ENCODE data around the gene ZNF292.
"Not testable (repeated sequence)": the region's sequence is repeated elsewhere in the genome, so short reads cannot be mapped to it uniquely, and the experiment has no call there.

The ZNF292 gene

DNA sequence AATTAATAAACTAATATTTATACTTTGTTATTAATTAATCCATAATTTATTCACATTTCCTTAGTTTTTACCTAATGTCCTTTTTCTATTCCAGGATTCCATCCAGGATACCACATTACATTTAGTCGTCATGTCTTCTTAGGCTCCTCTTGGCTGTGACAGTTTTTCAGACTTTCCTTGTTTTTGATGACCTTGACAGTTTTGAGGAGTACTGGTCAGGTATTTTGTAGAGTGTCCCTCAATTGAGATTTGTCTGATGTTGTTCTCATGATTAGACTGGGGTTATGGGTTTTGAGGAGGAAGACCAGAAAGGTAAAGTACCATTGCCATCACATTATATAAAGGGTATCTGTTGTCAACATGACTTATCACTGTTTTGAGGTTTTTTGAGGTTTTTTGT lies 67.3 kb downstream of the ZNF292 start:
- DNase-seq = no peak

DNA sequence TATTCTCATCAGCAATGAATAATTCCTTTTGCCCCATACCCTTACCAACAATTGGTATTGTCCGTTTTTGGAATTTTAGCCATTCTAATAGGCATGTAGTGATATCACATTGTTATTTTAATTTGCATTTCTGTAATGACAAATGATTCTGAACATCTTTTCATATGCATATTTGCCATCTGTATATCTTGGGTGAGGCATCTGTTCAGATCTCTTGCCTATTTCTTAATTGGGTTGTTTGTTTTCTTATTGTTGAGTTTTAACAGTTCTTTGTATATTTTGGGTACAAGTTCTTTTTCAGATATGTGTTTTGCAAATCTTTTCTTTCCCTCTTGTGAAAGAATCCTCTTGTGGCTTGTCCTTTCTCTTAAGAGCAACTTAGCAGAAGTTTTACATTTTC lies 69.6 kb downstream of the ZNF292 start:
- DNase-seq = no peak

DNA sequence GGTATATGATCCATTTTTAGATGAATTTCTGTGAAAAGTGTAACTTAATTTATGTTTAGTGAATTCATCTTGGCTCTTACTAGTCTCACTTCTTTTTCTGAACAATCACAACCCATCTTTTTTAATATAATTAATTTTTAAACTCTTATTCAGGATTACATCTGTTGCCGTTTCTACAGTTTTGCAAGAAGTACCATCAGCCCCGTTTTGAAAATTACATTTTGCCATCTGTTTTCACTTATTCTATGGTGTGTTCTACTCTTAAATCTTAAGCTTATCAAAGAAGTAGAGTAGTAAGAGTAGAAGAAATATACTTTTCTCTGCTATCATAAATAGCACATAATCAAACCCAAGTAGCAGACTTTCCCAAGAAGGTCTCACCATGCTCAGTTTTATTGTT lies 70.1 kb downstream of the ZNF292 start:
- no peak for DNase-seq

DNA sequence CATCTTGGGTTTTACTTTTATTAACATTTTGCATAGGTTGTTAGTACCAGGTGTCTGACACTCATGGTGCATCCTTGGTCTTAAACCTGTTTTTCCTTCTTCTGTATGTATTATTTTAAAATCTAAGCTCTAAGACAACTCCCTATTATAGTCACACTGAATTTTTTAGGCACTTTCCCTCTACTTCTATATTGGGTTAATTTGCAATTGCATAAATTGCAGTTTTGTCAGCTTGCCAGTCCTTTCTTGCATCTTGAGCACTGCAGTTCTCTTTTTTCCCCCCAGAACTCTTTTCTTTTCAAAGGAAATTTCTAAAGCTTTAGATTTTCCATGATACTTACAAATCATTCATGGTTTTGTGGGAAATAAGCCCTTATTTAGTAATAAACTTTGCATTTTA lies 70.6 kb downstream of the ZNF292 start:
- DNase-seq = no peak

- DNase-seq = no peak
Measured at GRCh38 chr6:87230801-87231200, 75.4 kb downstream of the ZNF292 start.

- DNase-seq = no peak
Measured at GRCh38 chr6:87237804-87238203, 82.4 kb downstream of the ZNF292 start.

DNA sequence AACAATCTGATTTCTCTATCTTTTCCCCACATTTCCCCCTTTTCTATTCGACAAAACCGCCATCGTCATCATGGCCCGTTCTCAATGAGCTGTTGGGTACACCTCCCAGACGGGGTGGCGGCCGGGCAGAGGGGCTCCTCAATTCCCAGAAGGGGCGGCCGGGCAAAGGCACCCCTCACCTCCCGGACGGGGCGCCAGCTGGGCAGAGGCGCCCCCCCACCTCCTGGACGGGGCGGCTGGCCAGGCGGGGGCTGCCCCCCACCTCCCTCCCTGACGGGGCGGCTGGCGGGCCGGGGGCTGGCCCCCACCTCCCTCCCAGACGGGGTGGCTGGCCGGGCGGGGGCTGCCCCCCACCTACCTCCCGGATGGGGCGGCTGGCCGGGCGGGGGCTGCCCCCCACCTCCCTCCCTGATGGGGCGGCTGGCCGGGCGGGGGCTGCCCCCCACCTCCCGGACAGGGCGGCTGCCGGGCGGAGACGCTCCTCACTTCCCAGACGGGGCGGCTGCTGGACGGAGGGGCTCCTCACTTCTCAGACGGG lies 83.8 kb downstream of the ZNF292 start:
- not testable (repeated sequence) for DNase-seq

- no peak for DNase-seq
Measured at GRCh38 chr6:87241304-87241703, 85.9 kb downstream of the ZNF292 start.

GRCh38 chr6:87242311-87242710 lies 86.9 kb downstream of the ZNF292 start:
- DNase-seq = no peak

- no peak for DNase-seq
Measured at GRCh38 chr6:87243812-87244211, 88.4 kb downstream of the ZNF292 start.

- no peak for DNase-seq
Measured at GRCh38 chr6:87244380-87244779, 89.0 kb downstream of the ZNF292 start.

DNA sequence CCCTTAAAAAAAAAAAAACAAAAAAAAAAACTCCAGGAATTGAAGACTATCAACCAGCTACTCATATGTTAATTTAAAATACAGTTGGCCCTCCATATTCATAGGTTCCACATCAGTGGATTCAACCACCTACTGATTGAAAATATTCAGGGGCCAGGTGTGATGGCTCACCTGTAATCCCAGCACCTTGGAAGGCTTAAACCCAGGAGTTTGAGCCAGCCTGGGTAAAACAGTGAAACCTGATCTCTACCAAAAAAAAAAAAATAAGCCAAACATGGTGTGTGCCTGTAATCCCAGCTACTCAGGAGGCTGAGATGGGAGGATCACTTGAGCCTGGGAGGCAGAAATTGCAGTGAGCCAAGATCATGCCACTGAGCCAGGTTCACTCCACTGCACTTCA lies 94.7 kb downstream of the ZNF292 start:
- no peak for DNase-seq

DNA sequence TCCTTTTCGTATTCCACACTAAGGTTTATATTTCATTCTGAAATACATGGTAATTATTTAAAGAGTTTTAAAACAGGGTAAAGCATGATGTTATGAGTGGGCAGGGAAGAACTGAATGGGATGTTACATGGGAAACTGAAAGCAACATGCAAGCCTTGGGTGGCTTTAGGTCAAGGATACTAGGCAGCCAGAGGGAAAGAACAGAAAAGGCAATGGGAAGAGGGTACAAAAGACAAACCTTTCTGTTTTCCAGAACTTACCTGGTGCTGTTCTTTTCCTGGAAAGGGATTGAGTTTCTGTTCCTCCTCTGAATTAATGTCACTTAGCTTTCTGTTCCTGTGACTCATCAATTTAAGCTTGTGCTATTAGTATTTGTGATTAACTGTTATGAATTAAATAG lies 95.9 kb downstream of the ZNF292 start:
- DNase-seq = no peak

GRCh38 chr6:87251725-87252124 lies 96.4 kb downstream of the ZNF292 start:
- DNase-seq = no peak

DNA sequence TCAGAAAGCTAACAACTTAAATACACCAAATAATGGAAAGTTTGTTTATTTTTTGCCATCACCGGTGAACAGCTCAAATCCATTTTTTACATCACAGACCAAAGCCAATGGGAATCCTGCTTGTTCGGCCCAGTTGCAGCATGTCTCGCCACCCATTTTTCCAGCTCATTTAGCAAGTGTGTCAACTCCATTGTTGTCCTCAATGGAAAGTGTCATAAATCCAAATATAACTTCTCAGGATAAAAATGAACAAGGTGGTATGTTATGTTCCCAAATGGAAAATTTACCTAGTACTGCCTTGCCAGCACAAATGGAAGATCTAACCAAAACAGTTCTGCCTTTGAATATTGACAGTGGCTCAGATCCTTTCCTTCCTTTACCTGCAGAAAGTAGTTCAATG lies 101.7 kb downstream of the ZNF292 start:
- DNase-seq = no peak

DNA sequence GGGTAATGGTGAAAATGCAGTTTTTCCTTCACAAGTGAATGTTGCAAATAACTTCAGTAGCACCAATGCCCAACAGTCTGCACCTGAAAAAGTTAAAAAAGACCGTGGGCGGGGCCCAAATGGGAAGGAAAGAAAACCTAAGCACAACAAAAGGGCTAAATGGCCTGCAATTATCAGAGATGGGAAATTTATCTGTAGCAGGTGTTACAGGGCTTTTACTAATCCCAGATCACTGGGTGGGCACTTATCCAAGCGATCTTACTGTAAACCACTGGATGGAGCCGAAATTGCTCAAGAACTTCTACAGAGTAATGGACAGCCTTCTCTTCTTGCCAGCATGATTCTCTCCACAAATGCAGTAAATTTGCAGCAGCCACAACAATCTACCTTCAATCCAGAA lies 102.2 kb downstream of the ZNF292 start:
- no peak for DNase-seq

DNA sequence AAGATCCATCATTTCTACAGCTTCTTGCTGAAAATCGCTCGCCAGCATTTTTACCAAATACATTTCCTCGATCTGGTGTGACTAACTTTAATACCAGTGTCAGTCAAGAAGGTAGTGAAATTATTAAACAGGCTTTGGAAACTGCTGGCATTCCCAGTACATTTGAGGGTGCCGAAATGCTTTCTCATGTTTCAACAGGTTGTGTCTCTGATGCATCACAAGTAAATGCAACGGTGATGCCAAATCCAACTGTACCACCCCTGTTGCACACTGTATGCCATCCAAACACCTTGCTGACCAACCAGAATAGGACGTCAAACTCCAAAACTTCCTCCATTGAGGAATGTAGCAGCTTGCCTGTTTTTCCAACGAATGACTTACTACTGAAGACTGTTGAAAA lies 102.6 kb downstream of the ZNF292 start:
- no peak for DNase-seq

DNA sequence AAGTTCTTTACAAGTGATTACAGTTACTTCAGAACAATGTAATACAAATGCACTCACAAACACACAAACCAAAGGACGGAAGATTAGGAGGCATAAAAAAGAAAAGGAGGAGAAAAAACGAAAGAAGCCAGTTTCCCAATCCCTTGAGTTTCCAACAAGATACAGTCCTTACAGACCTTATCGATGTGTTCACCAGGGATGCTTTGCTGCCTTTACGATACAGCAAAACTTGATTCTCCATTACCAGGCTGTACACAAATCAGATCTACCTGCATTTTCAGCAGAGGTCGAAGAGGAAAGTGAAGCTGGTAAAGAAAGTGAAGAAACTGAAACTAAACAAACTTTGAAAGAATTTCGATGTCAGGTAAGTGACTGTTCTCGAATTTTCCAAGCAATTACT lies 104.4 kb downstream of the ZNF292 start:
- DNase-seq = no peak

DNA sequence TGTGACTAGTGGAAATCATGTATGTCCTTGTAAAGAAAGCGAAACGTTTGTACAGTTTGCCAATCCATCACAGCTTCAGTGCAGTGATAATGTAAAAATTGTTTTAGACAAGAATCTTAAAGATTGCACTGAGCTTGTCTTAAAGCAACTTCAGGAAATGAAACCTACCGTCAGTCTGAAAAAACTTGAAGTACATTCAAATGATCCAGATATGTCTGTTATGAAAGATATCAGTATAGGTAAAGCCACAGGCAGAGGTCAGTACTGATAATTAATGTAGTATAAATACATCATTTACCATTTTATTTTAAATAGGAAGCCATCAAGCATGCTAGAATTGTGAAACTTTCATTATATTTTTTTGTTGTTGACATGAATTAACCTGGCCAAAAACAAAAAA lies 106.2 kb downstream of the ZNF292 start:
- no peak for DNase-seq

DNA sequence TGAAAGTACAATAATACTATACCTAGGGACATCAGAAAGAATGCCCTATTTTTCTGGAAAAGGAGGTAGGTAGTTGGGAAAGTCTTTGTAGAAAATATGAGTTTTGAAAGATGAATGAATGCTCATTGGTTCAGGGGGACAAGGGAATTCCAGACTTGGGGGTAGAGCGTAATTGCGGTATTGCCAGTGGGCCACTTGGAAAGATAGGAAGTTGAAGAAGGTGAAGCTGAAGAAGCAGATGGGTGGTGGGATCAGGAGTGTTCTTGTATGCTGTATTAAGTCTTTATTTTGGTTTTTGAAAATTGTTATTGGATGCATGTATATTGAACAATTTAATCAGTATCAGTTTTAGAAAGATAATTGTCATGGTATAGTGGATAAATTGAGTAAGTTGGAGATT lies 109.1 kb downstream of the ZNF292 start:
- no peak for DNase-seq

GRCh38 chr6:87274660-87275274 lies 119.4 kb downstream of the ZNF292 start:
- no peak for DNase-seq

DNA sequence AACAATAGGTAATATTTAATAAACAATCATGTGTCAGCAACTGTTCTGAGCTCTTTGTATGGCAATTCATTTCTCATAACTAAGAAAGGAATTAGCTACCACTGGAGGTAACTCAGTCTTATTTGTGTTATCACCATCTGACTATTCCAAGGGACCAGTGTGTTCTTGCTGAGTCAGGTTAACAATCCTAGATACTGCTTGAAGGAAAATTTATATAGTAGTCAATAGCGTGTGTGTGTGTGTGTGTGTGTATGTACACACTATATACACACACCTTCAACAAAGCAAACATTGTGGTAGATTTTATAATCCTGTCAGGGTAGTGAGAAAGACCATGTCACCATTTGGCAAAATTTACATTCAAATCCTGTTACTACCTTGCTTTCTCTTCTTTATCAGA lies 121.3 kb downstream of the ZNF292 start:
- DNase-seq = no peak

DNA sequence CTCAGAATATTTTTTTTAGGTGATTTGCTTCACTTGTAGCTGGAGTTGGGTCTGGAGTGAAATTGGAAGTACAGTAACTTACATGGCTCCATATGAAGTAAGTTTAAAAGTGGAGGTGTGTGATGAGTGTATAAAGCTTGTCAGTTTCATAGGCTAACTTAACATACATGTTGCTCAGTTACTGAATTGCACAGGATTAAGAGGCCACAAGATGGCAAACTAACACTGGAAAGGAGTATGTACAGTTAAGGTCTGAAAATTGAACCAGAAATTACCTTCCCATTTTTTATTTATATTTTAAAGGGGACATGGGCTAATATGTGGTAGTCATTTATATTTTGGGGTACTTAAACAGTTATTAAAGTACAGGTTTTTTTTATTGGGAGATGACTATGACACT lies 121.8 kb downstream of the ZNF292 start:
- DNase-seq = peak; percentile 8

- DNase-seq = no peak
Measured at GRCh38 chr6:87279196-87279595, 123.8 kb downstream of the ZNF292 start.

GRCh38 chr6:87281426-87281825 lies 126.1 kb downstream of the ZNF292 start:
- no peak for DNase-seq

DNA sequence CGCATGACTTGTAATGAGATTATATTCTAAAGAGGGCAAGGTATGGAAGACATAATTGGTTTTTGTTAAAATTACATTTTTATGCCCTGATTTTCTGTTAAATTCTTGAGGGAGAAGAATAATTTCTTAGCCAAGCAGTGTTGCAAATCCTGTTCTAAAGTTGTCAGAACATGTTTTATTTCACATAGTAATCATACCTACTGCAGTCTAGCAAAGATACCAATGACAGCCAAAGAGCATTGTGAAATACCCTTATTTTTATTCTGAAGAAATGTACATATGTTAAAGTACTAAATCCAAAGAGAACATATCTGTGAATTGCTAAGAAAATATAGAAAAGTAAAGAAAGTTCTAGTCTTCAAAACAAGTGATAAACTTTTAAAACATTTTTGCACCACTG lies 127.4 kb downstream of the ZNF292 start:
- no peak for DNase-seq

Data from NCI-H2107 (cell line).